DOHH2 (cell line): ENCODE measurements around the gene FBXO42.

Experiments used
- CTCF ChIP-seq: fragments of 200-600 bp; sonication (generic); IDR thresholded peaks from one replicate; pipeline ENCODE4 v1.5.1; 2014; ENCODE audit warnings: antibody characterized with exemption, mild to moderate bottlenecking, low read depth, low read length; ENCODE audit not compliant: poor library complexity, severe bottlenecking
- EZH2phosphoT487 ChIP-seq: fragments of 200-600 bp; sonication (generic); IDR thresholded peaks from 2 replicates; pipeline ENCODE4 v1.6.1; 2017; ENCODE audit warnings: borderline replicate concordance, mild to moderate bottlenecking, antibody characterized with exemption, low read length, moderate library complexity, mixed read lengths

- no peak for TF ChIP-seq CTCF
- TF ChIP-seq EZH2phosphoT487, result no peak
Measured at GRCh38 chr1:16394977-16395376, 42.7 kb upstream of the FBXO42 start.
